Mesenchymal stem cell (in vitro differentiated cells and primary cell): ENCODE measurements around the gene AGTPBP1.

Experiments
- DNase-seq: peaks from one replicate; pipeline ENCODE4 v3.0.0-alpha.2; 2013
- H2AFZ ChIP-seq: one replicate; pipeline ENCODE4 v1.6.1; 2013; ENCODE audit warnings: low read depth, mild to moderate bottlenecking, control low read depth, inconsistent platforms, low read length, moderate library complexity
- H2AK5ac ChIP-seq: 2 replicates; pipeline ENCODE4 v1.6.1; 2013; ENCODE audit warnings: low read length, moderate library complexity, mild to moderate bottlenecking, inconsistent platforms; ENCODE audit not compliant: severe bottlenecking
- H2BK120ac ChIP-seq: one replicate; pipeline ENCODE4 v1.6.1; 2013; ENCODE audit warnings: low read depth, mild to moderate bottlenecking, inconsistent platforms, low read length, moderate library complexity
- H2BK12ac ChIP-seq, 2 experiments: one replicate each; pipeline ENCODE4 v1.6.1; 2013; ENCODE audit warnings: inconsistent platforms in 2 of 2, low read length in 2 of 2, mild to moderate bottlenecking in 2 of 2, moderate library complexity in 2 of 2, control low read depth in 1 of 2
- H2BK15ac ChIP-seq: one replicate; pipeline ENCODE4 v1.6.1; 2013; ENCODE audit warnings: mild to moderate bottlenecking, low read depth, inconsistent platforms; ENCODE audit not compliant: poor library complexity, severe bottlenecking
- H2BK5ac ChIP-seq: 2 replicates; pipeline ENCODE4 v1.6.1; 2013; ENCODE audit warnings: low read depth, mild to moderate bottlenecking, low read length, control low read depth, inconsistent platforms; ENCODE audit not compliant: poor library complexity, severe bottlenecking
- H3K14ac ChIP-seq, 2 experiments: one replicate each; pipeline ENCODE4 v1.6.1; 2013; ENCODE audit warnings: inconsistent platforms in 2 of 2, low read length in 2 of 2, control low read depth in 1 of 2, mild to moderate bottlenecking in 1 of 2, moderate library complexity in 1 of 2
- H3K18ac ChIP-seq, 2 experiments: one replicate each; pipeline ENCODE4 v1.6.1; 2013; ENCODE audit warnings: inconsistent platforms in 2 of 2, low read length in 2 of 2, control low read depth in 1 of 2, low read depth in 1 of 2, mild to moderate bottlenecking in 1 of 2
- H3K23ac ChIP-seq, 2 experiments: one replicate each; pipeline ENCODE4 v1.6.1; 2013; ENCODE audit warnings: inconsistent platforms in 2 of 2, low read length in 2 of 2, mild to moderate bottlenecking in 2 of 2, moderate library complexity in 2 of 2, control low read depth in 1 of 2
- H3K27ac ChIP-seq: 2 replicates; pipeline ENCODE4 v1.5.1; 2013; ENCODE audit warnings: mild to moderate bottlenecking, moderate library complexity, low read length, control low read depth, inconsistent platforms; ENCODE audit not compliant: poor library complexity, severe bottlenecking
- H3K27me3 ChIP-seq, 2 experiments: 2 replicates each; pipeline versions ENCODE4 v1.6.1 to v1.7.0; 2013; ENCODE audit warnings: low read length in 2 of 2, mild to moderate bottlenecking in 2 of 2, moderate library complexity in 2 of 2, control low read depth in 1 of 2, inconsistent platforms in 1 of 2; ENCODE audit not compliant: control insufficient read depth in 1 of 2, insufficient read depth in 1 of 2
- H3K36me3 ChIP-seq, 2 experiments: 2 replicates each; pipeline versions ENCODE4 v1.6.1 to v1.7.0; 2013; ENCODE audit warnings: low read length in 2 of 2, control low read depth in 1 of 2, inconsistent platforms in 1 of 2, low read depth in 1 of 2, mild to moderate bottlenecking in 1 of 2; ENCODE audit not compliant: insufficient read depth in 2 of 2, control insufficient read depth in 1 of 2
- H3K4ac ChIP-seq, 2 experiments: one replicate each; pipeline ENCODE4 v1.6.1; 2013; ENCODE audit warnings: inconsistent platforms in 2 of 2, low read length in 2 of 2, mild to moderate bottlenecking in 2 of 2, moderate library complexity in 2 of 2, control low read depth in 1 of 2, low read depth in 1 of 2
- H3K4me1 ChIP-seq: 2 replicates; pipeline ENCODE4 v1.6.1; 2013; ENCODE audit warnings: low read depth, low read length, control low read depth; ENCODE audit not compliant: control insufficient read depth, insufficient read depth
- H3K4me2 ChIP-seq: 2 replicates; pipeline ENCODE4 v1.6.1; 2013; ENCODE audit warnings: low read length, mild to moderate bottlenecking, inconsistent platforms; ENCODE audit not compliant: poor library complexity, severe bottlenecking
- H3K4me3 ChIP-seq, 2 experiments: 2 replicates each; pipeline versions ENCODE4 v1.5.1 to v1.7.0; 2013; ENCODE audit warnings: low read length in 2 of 2, mild to moderate bottlenecking in 2 of 2, control low read depth in 1 of 2, low read depth in 1 of 2; ENCODE audit not compliant: insufficient read depth in 1 of 2
- H3K79me1 ChIP-seq: replicated peaks from 2 replicates; pipeline ENCODE4 v1.6.1; 2013; ENCODE audit warnings: mild to moderate bottlenecking, control low read depth, low read length, inconsistent platforms; ENCODE audit not compliant: poor library complexity, severe bottlenecking
- H3K9ac ChIP-seq: 2 replicates; pipeline ENCODE4 v1.7.0; 2013; ENCODE audit warnings: mild to moderate bottlenecking, low read length, moderate library complexity
- H3K9me3 ChIP-seq: 2 replicates; pipeline ENCODE4 v1.7.0; 2013; ENCODE audit warnings: mild to moderate bottlenecking, low read length; ENCODE audit not compliant: control insufficient read depth
- H4K8ac ChIP-seq: one replicate; pipeline ENCODE4 v1.6.1; 2013; ENCODE audit warnings: inconsistent platforms, mild to moderate bottlenecking, low read length, moderate library complexity
- H4K91ac ChIP-seq: one replicate; pipeline ENCODE4 v1.6.1; 2013; ENCODE audit warnings: mild to moderate bottlenecking, low read length, inconsistent platforms
- WGBS: methylation state at CpG from one replicate; pipeline ENCODE4 v1.1.7; 2013; ENCODE audit warnings: mixed read lengths; 5-methylcytosine and 5-hydroxymethylcytosine counted together

Gene AGTPBP1

DNA sequence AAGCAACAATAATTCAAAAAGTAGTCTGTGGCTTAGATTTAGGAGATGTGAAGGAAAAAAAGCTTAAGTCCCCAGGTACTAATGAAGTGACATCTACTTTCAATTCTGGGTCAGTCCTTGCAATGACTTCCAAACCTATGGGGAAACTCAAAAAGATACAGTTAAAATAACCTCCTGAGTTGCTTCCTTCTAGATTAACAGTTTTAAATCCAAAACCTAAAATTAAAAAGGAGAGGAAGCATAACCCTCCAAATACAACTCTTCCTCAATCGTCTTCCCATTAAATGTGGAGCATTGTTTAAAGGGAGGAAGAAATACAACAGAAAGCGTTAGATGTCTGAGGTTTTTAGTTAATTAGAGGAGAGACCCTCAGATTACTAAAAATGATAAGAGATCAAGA, 75.7 kb downstream of the AGTPBP1 start:
- H3K79me1 ChIP-seq, result no peaks in the 10 kb centered on the region
- no peaks in the 10 kb centered on the region for H3K27me3 ChIP-seq
- H3K4me2 ChIP-seq, result no peak overlapping the region
- no peak overlapping the region for H3K23ac ChIP-seq
- H2AFZ ChIP-seq, result no peak overlapping the region
- no peak overlapping the region for H4K8ac ChIP-seq
- H3K14ac ChIP-seq, result no peak overlapping the region
- no peak for DNase-seq
- no peak overlapping the region for H4K91ac ChIP-seq
- no peak overlapping the region for H2BK5ac ChIP-seq
- H2BK15ac ChIP-seq, result no peak overlapping the region
- H3K27ac ChIP-seq, result no peak overlapping the region
- no peak overlapping the region for H2BK12ac ChIP-seq
- H3K9me3 ChIP-seq, result no peaks in the 10 kb centered on the region
- no peak overlapping the region for H3K18ac ChIP-seq
- no CpG with 5 or more reads among the region's 2 CpGs for WGBS
- no peak overlapping the region for H2BK120ac ChIP-seq
- H3K4me1 ChIP-seq, result no peaks in the 10 kb centered on the region
- no peak overlapping the region for H3K4ac ChIP-seq
- no peak overlapping the region for H3K9ac ChIP-seq
- H3K4me3 ChIP-seq, result no peak overlapping the region
- peaks cover 0 to 5% of the 10 kb centered on the region in 2 experiments for H3K36me3 ChIP-seq
- no peak overlapping the region for H2AK5ac ChIP-seq

DNA sequence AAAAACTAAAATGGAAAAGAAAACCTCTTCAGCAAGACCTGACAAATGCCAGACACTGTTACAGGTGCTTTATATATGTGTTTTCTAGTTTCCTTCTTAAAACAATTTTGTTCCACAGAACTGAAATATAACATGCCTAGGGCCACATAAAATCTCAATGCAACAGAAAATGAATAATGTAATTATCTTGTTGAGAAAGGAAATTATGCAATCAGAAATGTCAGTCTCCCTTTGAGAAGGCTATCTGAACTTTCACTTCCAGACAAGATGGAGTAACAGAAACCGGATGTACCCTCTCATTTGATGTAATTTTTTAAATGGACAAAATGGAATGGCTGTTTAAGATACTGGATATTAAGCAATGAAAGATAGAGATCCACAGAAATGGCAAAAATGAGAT, 79.2 kb downstream of the AGTPBP1 start:
- Histone ChIP-seq H3K9ac (no peak overlapping the region), H2BK15ac (no peak overlapping the region), H4K8ac (no peak overlapping the region), H3K23ac (no peak overlapping the region), H3K27me3 (no peaks in the 10 kb centered on the region), H3K9me3 (no peaks in the 10 kb centered on the region), H3K27ac (no peak overlapping the region), H3K36me3 (no peaks in the 10 kb centered on the region), H3K4me3 (no peak overlapping the region), H3K14ac (no peak overlapping the region), H2AFZ (no peak overlapping the region), H2BK12ac (no peak overlapping the region), H4K91ac (no peak overlapping the region), H2BK5ac (no peak overlapping the region), H3K4me1 (no peaks in the 10 kb centered on the region), H3K18ac (no peak overlapping the region), H3K4me2 (no peak overlapping the region), H2BK120ac (no peak overlapping the region), H3K79me1 (no peaks in the 10 kb centered on the region), H3K4ac (no peak overlapping the region), H2AK5ac (no peak overlapping the region)
- no CpG with 5 or more reads among the region's 1 CpG for WGBS
- no peak for DNase-seq

DNA sequence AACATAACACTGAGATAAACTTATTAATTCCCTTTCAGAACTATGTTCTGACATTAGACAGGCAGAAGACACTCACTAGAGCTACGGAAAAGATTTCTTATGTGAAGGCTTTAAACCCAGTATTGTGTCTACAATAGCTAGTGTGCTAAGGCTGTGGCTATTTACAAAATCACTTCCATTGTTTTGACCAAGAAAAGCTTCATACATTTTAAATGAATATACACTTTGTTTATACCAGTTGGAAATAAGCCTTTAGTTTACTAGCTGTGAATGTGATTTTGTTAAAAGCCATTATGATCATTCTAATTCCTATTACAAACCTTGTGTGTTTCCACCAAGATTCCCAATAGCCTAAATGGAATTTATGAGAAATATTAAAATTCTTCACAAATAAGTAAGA, 83.0 kb downstream of the AGTPBP1 start:
- DNase-seq, result no peak
- Histone ChIP-seq H2BK15ac (no peak overlapping the region), H3K23ac (no peak overlapping the region), H3K79me1 (no peaks in the 10 kb centered on the region), H3K14ac (no peak overlapping the region), H4K91ac (no peak overlapping the region), H3K4me2 (no peak overlapping the region), H3K27ac (no peak overlapping the region), H2BK12ac (no peak overlapping the region), H2BK120ac (no peak overlapping the region), H2AK5ac (no peak overlapping the region), H2AFZ (no peak overlapping the region), H3K18ac (no peak overlapping the region), H3K4me1 (no peaks in the 10 kb centered on the region), H3K4ac (no peak overlapping the region), H3K9ac (no peak overlapping the region), H3K36me3 (peaks cover 0 to 2% of the 10 kb centered on the region in 2 experiments), H3K27me3 (no peaks in the 10 kb centered on the region), H3K4me3 (no peak overlapping the region), H4K8ac (no peak overlapping the region), H2BK5ac (no peak overlapping the region), H3K9me3 (no peaks in the 10 kb centered on the region)
- no CpG with 5 or more reads among the region's 1 CpG for WGBS

DNA sequence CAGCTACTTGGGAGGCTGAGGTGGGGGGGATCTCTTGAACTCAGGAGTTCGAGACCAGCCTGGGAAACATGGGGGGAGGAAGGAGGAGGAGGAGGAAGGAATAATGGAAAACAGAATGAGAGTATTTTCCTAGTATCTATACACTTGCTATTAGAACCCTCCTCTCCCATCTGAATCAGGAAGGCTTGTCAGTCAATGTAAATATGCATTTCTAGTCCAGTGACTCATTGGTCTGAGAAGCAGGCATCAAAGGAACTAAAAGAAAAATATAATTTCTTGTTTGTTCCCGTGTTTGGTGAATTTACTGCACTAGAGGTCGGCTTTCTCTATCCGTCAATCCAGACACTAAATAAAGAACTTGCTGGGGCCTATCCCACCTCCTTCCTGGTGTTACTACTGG, 88.6 kb downstream of the AGTPBP1 start:
- 97% methylated on average over 3 of the region's 4 CpGs for WGBS
- Histone ChIP-seq H3K36me3 (peaks cover 0 to 2% of the 10 kb centered on the region in 2 experiments), H2AFZ (no peak overlapping the region), H3K14ac (no peak overlapping the region), H3K9me3 (no peaks in the 10 kb centered on the region), H2BK15ac (no peak overlapping the region), H2BK12ac (no peak overlapping the region), H3K27ac (no peak overlapping the region), H3K4me3 (no peak overlapping the region), H3K4me1 (no peaks in the 10 kb centered on the region), H4K8ac (no peak overlapping the region), H2BK120ac (no peak overlapping the region), H3K18ac (no peak overlapping the region), H4K91ac (no peak overlapping the region), H3K4ac (no peak overlapping the region), H2BK5ac (no peak overlapping the region), H3K79me1 (no peaks in the 10 kb centered on the region), H3K27me3 (no peaks in the 10 kb centered on the region), H3K9ac (no peak overlapping the region), H3K4me2 (no peak overlapping the region), H3K23ac (no peak overlapping the region), H2AK5ac (no peak overlapping the region)
- no peak for DNase-seq
